ENCODE measurements around the gene DNAH9.
A peak's percentile ranks its signal among the peaks of the same experiment; 100 is the strongest.

DNAH9 gene

DNA sequence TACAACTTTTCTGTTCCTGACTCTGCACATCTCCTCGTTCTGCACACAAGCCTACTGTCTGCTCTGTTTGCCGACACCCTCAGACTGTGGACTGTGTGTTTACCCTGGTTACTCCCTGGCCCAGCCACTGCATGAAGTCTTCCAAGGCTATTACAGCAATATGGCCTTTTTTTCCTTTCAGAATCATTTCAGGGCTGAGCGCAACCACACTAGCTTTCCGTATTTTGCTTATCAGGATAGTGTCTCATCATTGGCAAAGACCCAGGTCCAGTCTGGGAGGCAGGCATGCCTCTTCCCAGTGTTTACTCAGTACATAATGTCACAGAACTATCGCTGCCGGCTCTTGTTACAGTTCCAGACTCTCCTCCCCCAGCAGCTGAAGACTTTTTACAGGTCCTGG lies 10.1 kb downstream of the DNAH9 start:
- no peak for DNase-seq

DNA sequence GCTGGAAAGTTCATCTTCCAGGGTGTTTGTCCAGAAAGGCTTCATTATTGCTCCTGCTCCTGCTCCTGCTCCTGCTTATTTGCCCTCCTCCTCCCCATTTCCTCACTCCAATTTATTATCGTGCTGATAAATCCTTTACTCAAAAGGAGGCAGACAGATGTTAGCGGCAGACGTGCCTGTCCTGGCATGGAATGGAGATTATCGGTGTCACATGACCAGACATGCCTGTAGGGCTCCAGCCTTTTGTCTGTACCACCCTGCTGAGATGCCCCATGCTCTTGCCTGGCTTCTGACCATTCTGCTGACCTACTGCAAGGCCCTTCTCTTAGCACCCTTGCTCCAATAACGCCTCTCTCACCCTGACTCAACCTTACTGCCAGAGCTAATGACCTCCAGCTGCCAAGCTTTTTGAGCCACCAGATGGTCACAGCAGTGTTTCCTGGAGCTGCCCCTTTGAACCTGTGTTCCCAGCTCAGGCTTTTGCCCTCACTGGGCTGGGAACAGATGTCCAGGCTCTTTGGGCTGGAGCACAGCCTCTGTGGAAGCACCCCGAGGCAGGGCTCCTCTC lies 12.8 kb downstream of the DNAH9 start:
- DNase-seq: no peak

DNA sequence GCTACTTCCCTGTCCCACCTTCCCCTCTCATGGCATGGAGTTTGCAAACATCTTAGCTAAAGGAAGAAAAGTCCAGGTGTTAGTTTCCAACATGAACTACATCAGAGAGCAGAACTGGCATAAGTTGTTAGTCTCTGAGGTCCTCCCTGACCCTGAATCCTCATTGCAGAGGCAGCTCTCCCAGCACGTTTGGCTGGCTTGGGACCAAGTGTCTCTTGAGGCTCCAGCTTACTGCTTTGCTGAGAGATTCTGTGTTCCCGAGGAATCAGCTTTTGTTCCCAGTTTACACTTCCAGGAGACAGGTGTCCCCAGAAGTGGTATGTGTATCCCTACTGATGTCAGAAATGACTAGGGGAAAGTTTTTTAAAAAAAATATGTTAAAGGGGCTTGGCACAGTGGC lies 14.7 kb downstream of the DNAH9 start:
- no peak for DNase-seq

DNA sequence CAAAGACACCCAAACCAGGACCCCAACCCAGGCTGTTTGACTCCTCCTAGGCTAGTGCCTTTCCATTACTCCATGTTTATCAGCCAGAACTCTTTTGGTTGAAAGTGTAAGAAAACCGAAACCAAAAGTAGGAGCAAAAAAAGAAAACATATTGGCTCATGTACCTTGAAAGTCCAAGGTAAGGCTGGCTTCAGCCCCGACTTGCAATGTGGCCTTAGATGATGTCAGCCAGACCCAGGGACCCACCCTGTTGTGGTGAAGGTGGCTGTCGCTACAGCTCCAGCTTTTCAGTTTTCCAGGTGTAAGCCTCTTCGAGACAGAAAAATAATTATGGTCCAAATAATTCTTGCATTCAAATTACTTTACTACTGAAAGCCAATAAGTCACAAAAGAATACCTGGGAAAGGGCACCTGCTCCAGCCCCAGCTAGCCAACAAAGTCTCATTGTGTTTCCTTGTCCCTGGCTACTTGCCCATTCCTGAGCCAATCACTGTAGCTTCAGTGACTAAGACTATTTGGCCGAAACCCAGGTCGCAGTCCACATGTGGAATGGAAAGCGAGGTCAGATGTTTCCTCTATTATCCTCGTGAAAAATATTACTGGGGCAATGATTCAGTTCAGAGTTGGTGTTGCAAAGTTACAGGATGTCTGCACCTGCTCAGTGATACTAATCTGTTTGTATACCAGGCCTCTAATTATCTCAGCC lies 20.7 kb downstream of the DNAH9 start:
- DNase-seq: no peak

DNA sequence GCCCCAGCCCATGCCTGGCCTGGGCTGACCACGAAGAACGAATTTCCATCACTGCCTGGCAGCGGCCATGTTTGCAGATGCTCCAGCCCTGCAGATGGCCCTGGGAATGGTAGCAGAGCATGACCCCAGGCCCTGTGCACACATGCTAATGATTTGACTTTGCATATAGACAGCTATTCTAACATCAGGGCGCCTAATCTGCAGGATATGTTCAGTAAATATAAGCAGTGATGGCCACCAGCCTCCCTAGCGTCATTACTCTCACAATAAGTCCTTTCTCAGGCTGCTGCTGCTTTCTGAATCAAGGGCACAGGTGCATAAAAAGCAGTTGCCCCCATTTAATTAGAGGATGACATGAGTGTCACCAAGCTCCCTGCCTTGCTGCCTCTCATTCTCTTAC lies 24.2 kb downstream of the DNAH9 start:
- no peak for DNase-seq

DNA sequence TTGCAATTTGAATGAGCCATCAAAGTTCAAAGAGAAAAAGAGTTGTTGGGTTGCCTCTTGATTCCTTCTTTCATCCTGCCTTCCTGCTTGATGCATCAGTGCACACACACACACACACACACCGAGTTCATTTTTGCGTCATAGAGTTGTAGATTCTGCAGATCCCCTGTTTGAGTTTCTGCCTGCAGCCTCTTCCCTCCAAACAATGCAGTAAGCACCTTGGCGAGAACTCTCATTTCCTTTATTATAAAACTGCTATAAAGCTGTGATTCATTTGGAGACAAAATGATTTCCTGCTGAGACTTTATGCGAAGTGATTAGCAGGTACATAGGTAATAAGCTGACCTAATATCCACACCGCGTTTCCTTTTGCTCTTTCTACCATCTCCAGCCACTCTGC lies 26.7 kb downstream of the DNAH9 start:
- no peak for DNase-seq

DNA sequence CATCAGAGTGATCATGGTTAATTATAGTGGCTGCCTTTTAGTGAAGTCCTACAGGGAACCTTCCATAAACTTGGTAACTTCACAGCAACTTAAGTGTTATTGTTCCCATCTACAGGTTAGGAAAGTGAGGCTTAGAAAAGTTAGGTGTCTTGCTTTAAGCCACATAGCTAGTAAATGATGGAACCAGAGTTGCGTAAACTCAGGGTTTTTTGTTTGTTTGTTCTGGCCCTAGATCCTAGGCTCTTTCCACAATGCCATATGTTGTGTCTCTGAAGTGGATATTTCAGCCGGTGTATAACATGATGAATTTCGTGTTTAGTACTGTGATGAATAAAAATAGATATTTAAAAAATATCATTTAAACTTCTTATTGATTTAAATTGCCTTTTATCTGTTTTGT lies 27.6 kb downstream of the DNAH9 start:
- no peak for DNase-seq

DNA sequence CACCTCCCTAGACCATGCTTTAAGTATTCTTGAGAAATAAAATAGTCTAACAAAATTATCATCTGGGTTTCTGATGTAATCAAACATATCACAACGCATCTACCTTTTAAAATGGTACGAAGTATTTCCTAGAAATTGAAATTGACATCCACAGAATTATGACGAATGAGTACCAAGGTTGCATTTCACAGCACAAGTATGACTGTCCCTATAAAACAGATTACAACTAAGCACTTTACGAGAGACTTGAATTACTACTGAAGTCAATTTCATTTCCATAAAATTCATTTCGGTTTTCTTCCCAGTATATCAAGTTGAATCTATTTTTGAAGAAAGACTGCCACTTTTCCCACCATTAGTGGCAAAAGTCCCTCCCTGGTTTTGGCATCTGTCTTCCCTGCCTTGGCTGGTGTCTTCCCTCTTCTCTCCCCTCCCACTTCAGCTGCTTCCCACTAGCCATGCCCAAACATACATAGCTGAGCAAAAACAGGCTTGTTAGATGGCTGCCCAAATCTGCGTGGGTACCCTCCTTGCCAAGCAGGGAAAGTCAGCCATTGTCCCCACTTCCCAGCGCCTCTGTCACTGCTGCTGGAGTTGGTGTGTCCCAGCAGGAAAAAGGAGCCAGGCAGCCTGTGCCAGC lies 29.2 kb downstream of the DNAH9 start:
- DNase-seq: no peak

DNA sequence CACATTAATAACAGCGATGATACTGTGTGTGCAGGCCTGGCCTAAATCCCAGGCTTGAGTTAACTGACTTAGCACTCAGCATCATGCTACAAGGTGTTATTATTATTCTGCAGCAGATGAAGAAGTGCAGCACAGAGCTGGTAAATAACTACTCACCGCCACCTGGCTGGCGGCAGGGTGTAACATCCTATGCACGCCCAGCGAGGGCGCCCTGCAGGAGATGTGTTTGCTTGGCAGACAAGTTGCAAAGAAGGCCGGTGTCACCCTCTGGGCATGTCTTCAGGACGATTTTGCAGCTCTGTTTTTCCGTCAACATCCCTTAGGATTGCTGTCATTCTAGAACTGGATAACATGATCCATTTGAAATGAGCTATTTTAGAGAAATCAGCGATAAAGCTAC lies 30.1 kb downstream of the DNAH9 start:
- DNase-seq: no peak

DNA sequence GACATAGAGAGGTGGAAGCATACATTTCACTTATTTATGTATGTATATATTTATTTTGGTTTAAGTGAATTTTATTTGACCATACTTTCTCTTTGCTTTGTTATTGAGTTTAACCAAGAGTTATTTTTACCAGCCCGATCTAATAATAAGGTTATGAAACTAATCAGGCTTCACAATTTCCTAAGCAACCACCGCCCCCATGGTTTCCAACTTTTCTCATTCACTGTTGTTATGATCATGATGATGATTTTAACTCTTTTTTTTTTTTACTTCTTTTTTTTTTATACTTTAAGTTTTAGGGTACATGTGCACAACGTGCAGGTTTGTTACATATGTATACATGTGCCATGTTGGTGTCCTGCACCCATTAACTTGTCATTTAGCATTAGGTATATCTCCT lies 30.6 kb downstream of the DNAH9 start:
- no peak for DNase-seq

DNA sequence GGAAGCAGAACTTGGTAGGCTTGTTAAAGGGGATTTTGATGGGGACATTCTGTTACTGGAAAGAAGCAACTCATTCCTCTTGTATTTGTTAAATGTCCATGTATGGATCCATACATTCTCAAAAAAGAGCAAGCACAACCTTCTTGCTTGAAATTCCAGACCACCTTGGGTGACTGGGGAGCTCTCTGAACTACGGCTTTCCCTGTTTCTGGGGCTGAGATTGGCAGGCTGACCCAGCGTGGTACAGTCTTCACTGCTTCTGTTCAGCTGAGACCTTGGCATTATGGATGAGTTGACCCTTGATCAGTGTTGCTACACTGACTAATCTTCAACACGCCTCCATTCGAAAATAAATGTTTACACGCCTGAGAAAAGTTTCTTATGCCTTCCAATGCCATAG lies 38.5 kb downstream of the DNAH9 start:
- no peak for DNase-seq

DNA sequence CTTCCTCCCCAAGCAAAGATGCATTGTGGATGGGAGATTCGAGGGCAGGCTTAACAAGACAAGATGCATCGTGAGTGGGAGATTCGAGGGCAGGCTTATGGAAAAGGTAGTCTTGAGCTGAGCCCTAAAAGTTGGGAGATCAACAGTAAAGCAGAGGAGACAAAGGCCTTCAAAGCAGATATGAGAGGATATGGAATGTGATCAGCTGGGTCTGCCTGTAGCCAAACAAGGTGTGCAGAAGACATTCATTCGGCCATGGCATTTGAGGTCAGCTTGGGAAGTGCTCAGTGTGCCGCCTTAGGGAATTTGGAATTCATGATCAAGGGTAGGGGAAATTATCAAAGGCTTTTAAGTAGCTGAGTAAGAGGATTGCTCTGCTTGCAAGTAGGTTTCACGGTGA lies 39.5 kb downstream of the DNAH9 start:
- DNase-seq: no peak

DNA sequence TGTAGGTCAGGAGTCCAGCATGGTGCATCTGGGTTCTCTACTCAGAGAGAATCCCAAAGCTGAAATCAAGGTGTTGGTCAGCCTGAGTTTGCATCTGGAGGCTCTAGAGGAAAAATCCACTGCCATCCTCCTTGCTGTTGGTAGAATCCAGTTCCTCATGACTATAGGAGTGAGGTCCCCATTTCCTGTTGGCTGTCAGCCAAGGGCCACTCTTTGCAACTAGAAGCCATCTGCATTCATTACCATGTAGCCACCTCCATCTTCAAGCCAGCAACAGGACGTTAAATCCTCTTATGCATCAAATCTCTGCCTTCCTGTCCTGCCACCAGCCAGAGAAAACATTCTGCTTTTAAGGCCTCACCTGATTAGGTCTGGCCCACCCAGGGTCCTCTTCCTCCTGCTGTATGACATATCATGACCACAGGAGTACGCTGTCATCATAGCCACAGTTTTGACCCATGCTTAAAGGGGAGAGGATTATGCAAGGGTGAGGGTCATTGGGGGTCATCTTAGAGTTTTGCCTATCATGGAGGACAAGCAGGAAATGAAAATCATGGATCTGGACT lies 40.5 kb downstream of the DNAH9 start:
- DNase-seq: no peak

DNA sequence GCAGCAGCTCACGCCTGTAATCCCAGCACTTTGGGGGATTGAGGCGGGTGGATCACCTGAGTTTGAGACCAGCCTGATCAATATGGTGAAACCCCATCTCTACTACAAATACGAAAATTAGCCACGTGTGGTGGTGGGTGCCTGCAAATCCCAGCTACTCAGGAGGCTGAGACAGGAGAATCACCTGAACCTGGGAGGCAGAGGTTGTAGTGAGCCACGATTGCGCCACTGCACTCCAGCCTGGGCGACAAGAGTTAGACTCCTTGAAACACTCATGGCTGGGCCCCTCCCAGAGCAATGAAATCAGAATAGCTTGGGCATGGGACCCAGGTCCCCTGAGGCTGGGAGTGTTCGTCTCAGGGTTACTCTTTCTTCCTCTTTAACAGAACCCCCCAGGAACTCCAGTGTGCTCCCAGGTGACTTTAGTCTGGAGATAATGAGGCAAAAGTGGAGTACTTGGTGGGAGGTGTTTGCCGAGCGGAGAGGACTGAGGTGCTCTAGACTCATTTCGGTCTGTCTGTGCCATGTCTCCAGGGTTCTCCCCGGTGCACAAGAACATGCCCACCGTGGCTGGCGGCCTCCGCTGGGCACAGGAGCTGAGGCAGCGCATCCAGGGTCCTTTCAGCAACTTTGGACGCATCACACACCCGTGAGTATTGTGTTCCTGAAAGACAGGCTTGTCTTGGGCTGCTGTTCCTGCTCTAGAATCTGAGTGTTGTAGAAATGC lies 41.6 kb downstream of the DNAH9 start:
- no peak for DNase-seq

DNA sequence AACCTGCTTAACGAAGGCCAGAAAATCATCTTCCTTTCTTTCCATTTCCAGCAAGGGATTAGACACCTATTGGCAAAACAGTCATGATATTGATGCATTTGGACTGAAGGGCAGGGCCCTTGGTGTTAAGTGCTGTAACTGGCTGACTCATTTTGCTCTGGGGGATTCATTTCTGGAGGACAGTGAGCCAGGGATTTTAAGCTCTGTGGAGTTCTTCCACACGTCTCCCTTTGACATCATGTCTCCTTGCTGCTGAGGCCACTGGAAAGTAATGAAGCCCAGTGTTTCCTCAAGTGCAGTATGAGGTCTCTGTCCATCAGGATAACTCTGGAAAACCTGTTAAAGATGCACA lies 42.2 kb downstream of the DNAH9 start:
- DNase-seq: no peak

DNA sequence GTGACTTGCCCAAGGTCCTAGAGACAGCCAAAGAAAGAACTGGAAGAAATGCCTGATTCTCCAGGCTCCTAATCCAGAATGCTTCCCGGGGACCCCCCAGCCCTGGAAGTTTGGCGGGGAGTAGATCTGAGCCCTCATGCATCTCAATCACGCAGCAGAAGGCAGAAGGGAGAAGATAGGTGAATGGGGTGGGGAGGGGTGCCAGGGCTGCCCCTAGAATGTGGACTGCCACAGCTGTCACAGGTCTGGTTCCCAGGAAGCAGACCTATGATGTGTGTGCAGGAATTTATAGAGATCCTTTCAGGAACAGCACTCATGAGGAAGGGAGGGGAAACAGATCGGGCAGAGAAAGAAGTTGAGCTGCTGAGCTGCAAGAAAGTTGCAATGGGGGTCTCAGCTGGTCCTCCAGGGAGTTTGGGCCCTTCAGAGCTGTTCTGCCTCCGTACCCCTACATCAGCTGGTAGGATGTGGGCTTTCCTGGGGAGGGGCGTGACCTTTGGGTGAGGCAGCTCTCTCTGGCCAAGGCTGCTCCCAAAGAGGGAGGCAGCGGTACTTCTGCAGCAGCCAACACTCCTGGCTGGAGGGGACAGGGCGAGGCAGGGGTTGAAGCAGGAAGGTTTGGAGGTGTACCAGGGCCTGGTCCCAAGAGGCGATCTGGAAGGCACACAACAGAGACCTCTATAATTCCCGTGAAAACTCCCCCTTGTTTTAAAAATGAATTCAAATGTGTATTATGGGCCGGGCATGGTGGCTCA lies 43.4 kb downstream of the DNAH9 start:
- no peak for DNase-seq

DNA sequence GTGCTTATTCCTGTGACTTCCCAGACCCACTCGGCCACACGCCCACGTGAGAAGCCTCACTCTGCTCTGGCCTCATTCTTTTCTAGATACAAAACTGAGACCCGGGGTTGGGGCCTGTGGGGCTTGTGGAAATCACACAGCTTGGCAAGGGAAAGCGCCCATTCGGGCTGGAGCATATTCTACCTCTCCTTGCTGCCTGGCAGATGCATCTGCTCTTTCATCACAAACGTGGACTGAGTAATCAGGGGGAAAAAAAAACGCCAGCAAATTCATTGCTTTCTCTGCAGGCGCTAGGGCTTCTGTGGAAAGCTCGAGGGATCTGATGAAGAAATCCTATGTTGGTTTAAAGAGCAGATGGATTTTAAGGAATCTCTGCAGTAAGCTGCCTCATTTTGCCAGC lies 44.4 kb downstream of the DNAH9 start:
- DNase-seq: no peak

DNA sequence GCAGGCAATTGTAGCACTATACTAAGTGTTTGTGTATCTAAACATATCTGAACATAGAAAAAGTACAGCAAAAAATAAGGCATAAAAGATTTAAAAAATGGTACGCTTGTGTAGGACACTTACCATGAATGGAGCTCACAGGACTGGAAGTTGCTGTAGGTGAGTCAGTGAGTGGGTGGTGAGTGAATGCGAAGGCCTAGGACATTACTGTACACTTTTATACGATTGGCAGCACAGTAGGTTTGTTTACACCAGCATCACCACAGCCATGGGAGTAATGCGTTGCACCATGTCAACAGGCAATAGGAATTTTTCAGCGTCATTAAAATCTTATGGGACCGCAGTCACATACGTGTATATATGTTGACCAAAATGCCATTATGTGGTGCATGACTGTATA lies 45.6 kb downstream of the DNAH9 start:
- no peak for DNase-seq

DNA sequence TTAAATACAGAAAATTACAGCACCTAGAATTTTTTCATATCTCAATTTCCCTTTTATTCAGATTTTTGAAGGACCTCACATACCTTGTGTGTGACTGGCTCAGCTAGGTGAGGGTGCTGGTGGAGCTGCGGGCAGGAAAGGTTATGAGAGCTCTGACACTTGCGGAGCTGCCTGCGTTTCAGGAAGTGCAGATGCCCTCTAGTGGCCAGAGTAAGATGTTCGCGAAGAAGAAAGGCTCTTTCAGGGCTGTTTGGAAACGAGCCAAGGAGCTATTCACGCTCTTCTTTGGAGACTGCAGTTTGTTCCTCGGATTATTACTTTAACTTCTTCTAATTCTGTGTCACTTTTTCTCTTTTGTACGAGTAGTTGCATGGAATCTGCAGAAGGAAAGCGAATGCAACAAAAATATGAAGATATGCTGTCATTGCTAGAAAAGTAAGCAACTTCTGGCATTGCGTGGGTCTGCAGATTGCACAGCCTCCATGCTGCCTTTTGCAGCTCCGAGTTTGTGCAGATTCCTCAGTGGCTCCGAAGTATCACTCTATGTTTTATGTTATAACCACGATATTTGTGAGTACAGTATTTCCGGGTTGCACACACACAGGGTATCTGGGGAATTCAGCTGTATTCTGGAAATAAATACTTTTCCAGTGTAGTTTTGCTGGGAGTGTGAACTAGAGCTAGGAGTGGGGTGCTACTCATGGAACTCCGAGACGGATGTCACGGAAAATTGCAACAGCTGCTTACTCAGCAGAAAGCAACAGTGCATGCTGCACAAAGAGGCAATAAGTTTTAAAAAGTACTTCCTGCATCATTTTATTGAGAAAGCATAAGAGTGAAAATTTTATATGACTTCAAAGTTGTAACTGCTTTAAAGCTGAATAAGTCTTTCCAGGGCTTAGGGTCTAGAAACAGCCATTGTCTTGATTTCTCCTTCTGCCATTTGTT lies 46.3 kb downstream of the DNAH9 start:
- peak; percentile 64 for DNase-seq

DNA sequence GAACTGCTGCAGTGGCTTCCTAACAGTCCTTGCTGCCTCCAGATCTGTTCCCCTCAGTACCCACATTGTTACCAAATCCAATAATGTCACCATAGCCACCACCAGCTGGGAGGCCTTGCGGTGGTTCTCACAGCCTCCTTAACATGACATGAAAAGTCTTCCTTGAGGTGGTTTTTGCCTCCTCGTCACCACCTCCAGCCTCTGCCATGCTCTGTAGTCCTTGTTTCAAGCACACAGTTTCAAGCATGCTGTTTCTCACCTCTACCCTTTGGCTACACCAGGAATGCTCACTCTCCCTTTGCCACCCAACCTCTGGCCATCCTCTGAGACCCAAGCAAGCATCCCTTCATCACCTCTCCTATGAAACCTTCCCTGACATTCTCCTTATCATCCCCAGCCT lies 47.2 kb downstream of the DNAH9 start:
- no peak for DNase-seq

DNA sequence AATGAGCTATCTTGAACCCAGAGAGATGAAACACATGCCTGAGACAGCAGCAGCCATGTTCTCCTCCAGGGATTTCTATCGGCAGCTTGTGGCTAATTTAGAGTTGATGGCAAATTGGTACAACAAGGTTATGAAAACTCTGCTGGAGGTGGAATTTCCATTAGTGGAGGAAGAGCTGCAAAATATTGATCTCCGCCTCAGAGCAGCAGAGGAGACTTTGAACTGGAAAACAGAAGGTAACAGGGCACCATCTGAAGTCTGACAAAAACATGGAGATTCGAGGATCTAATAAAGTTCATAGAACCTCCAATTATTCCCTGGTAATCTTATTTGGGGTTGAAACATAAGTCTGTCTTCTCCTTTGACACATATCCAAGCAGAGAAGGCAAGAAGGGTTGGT lies 52.8 kb downstream of the DNAH9 start:
- DNase-seq: no peak

DNA sequence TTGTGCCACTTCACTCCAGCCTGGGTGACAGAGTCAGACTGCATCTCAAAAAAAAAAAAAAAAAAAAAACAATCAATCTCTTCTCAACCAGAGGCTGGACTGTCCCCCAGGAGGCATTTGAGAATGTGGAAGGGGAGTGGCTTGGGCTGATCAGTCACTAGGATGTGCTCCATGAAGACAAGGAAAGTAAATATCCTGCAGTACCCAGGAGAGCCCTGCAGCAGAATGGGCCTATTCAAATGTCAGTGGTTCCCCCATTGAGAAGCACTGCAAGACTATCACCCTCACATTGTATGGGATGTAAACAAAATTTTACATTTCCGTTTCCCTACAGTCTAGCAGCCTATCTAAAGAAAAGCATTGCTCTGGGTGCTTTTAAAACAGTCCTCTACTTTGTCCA lies 70.3 kb downstream of the DNAH9 start:
- DNase-seq: no peak

Measured in activated CD4-positive, alpha-beta T cell treated with anti-CD3 and anti-CD28 coated beads, Interleukin-2, amount 50 U/mL, for 16 hours (primary cell).